Activated CD4-positive, alpha-beta T cell treated with anti-CD3 and anti-CD28 coated beads for 24 hours (primary cell): Measurements from ENCODE around the gene ERAP2.
"Not testable (repeated sequence)": the region's sequence is repeated elsewhere in the genome, so short reads cannot be mapped to it uniquely, and the experiment has no call there.

Source experiments
- DNase-seq, 2 donors: peaks; one replicate each; pipeline ENCODE4 v3.0.0-alpha.2; 2020; ENCODE audit warnings: low read depth in 2 of 2

ERAP2 gene

DNA sequence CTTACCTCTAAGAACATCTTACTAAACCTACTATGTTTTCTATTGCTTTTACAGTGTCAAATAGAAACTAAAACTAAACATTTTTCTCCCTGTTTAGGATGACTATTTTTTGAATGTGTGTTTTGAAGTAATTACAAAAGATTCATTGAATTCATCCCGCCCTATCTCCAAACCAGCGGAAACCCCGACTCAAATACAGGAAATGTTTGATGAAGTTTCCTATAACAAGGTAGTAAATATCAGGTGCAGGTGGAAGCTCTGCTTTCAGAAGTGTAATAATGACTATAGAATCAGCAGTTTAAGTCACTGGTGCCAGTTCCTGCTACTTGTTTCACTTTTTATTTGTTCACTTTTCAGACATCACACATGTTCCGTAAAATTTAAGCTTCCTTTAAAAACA, 20.0 kb downstream of the ERAP2 start:
- no peak for DNase-seq

GRCh38 chr5:96896806-96897205, 20.5 kb downstream of the ERAP2 start:
- no peak for DNase-seq

- DNase-seq: no peak
Measured at GRCh38 chr5:96901384-96901783, 25.1 kb downstream of the ERAP2 start.

DNA sequence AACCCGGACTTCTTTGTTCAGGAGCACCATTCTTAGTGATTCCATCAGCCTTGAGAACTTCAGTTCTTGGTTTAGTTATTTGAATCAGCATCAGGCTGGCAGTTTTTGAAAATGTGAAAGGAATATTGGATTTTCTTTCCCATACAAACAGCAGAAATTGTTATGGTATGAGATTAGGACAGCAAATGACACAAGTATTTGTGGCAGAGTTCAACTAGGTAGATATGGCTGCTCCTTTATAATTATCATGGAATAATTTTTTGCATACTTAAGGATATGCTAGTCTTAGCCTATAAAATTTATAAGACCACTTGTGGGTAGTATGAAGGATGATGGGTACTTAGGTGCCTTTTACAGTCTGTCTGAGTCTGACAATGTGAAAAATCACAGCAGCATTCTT, 25.5 kb downstream of the ERAP2 start:
- no peak for DNase-seq

GRCh38 chr5:96902876-96903275, 26.6 kb downstream of the ERAP2 start:
- no peak for DNase-seq

DNA sequence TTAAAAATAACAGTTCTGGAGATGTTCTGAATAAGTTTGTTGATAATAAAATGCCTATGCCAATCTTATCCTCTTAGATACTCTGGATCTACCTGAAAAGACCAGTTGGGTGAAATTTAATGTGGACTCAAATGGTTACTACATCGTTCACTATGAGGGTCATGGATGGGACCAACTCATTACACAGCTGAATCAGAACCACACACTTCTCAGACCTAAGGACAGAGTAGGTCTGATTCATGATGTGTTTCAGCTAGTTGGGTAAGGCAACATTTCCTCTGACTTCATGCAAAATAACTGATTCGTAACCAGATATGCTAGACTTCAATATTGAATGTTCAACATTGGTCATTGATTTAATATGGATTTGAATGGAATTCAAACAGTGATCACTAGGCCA, 27.0 kb downstream of the ERAP2 start:
- no peak for DNase-seq

GRCh38 chr5:96904054-96904931, 28.0 kb downstream of the ERAP2 start:
- DNase-seq: no peak

DNA sequence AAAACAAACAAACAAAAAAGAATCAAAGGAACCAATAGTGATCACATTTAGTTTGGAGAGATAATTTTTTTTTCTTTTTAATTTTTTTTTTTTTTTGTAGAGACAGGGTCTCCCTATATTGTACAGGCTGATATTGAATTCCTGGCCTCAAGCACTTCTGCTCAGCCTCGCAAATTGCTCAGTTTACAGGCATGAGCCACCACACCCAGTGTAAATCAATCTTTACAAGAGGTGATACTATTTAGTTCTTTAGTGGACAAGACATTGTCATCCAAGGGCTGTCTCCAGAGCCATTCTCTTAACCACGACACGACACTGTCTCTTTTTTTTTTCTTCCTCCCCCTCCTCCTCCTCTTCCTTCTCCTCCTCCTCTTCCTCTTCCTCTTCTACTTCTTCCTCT, 29.6 kb downstream of the ERAP2 start:
- no peak for DNase-seq

- DNase-seq: no peak
Measured at GRCh38 chr5:96909003-96909402, 32.7 kb downstream of the ERAP2 start.

DNA sequence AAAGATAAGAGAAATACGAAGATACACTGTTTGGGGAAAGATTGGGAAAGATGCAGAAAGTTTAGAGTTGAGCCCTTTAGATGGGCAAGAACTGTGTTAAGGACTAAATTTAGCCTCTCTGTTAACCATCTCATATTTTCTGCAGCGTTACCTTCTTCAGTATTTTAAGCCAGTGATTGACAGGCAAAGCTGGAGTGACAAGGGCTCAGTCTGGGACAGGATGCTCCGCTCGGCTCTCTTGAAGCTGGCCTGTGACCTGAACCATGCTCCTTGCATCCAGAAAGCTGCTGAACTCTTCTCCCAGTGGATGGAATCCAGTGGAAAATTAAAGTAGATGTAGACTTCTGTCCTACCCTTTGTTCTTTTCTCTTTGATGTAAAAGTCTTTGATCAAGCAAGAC, 33.1 kb downstream of the ERAP2 start:
- no peak for DNase-seq

DNA sequence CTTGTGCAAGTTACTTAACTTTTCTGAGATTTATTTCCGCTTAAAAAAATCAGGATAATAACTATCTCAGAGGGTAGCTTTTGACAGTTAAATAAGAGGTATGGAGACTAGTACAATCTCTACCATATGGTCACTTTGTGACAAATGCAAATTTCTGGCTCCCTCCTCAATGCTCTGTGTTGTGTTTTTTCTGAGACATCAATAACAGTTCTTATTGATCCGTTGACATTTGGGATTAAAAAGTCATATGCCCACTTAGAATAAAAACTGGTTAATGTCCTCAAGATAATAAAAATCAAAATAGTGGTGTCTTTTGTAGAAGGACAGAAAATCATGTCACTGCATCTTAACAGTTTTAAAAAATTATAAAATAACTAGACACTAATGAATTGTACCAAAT, 34.8 kb downstream of the ERAP2 start:
- DNase-seq: no peak

GRCh38 chr5:96913233-96913632, 36.9 kb downstream of the ERAP2 start:
- no peak for DNase-seq

- DNase-seq: no peak
Measured at GRCh38 chr5:96919754-96920197, 43.5 kb downstream of the ERAP2 start.

GRCh38 chr5:96920744-96921355, 44.5 kb downstream of the ERAP2 start:
- DNase-seq: no peak

DNA sequence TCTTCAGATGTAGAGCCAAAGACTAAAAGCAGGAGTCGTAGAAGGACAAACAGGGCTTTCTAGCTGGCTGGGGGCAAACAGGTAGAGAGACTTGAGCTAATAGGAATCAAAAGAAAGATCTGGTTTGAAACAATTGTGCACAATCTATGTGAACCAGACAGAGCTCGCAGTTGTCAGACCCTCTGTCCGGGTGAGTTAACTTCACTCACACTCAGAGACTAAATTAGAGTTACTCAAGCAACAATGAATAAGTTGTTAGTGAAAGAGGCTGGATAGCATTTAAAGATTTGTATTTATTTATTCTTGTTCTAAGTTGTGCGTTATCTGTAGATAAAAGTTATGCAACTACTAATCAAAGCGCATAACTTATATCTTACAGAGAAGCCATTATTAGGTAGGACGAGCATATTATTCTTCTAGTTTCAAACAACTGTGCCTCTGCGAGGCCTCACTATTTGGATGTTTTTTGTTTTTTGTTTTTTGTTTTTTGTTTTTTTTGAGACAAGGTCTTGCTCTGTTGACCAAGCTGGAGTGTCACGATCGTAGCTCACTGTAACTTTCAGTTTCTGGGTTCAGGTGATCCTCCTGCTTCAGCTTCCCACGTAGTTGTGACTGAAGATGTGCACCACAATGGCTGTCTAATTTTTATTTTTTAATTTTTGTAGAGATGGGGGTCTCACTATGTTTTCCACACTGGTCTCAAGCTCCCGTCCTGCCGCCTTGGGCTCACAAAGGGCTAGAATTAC, 46.4 kb downstream of the ERAP2 start:
- no peak for DNase-seq

DNA sequence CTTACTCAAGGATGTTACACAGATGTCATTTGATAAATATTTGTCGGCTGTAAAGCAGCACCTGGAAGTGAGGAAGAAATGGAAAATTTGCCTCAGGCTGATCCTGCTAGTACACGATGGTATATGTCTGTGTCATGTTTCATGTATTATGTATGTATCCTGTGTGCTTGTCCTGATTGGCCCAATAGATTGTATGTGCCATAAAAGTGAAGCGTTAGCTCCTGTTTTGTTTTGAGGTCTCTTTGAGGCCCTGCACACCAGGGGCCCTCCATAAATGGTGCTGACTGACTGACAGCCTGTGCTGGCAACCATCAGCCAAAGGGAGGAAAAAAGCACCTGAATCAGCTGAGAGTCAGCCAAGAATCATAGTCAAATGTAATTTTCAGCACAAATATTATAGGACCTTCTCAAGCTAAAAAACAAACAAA, 47.7 kb downstream of the ERAP2 start:
- DNase-seq: no peak

DNA sequence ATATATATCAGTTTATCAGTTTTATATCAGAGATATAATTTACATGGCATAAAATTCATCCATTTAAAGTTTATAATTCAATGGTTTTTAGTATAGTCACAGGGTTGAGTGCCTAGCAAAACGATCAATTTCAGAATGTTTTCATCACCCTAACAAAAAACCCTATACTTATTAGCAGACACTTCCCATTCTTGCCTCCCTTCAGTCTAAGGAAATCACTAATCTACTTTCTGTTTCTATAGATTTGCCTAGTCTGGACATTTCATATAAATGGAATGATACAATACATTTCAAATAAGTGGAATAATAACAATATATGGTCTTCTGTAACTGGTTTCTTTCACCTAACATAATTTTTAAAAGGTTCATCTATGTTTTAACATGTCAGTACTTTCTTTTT, 50.0 kb downstream of the ERAP2 start:
- no peak for DNase-seq

- no peak for DNase-seq
Measured at GRCh38 chr5:96927008-96927407, 50.7 kb downstream of the ERAP2 start.

GRCh38 chr5:96928931-96929708, 52.8 kb downstream of the ERAP2 start:
- no peak for DNase-seq

DNA sequence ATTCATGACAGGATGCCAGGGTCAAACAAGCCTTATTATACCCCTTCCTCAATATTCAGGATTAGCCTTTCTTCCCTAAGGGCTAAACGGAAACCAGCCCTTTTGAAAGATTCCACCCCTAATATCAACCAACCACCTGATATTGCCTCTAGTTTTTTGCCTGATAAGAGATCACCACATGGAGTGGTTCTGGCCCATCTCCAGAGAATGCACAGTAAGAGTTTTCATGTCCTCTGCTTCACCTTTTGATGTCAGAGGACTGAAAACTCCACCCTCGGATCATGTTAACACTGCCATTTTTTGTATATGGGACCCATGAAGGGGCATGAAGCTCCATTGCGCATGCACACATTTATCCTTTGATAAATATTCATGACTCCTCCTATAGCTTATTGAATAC, 53.8 kb downstream of the ERAP2 start:
- no peak for DNase-seq

GRCh38 chr5:96930589-96930988, 54.3 kb downstream of the ERAP2 start:
- DNase-seq: no peak

DNA sequence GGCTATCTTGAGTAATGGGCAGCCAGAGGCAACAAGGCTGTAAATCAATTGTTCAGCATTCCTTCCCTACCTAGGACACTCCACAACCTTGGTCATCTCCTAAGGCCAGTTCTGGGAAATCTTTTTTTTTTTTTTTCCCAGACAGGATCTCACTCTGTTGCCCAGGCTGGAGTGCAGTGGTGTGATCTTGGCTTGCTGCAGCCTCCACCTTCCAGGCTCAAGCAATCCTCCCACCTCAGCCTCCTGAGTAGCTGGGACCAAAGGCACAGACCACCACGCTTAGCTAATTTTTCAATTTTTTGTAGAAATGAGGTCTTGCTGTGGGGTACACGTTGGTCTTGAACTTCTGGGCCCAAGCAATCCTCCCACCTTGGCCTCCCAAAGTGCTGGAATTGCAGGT, 54.7 kb downstream of the ERAP2 start:
- DNase-seq: not testable (repeated sequence)
